Stimulated activated CD4-positive, alpha-beta T cell treated with anti-CD3 and anti-CD28 coated beads, TNF-alpha, amount 100 ng/mL, for 4 hours (primary cell): ENCODE results near the gene HBS1L.
"Not testable (repeated sequence)": the region's sequence is repeated elsewhere in the genome, so short reads cannot be mapped to it uniquely, and the experiment has no call there.

ENCODE experiments used
- DNase-seq, 3 experiments: peaks; one replicate each; pipeline ENCODE4 v3.0.0-alpha.2; 2020; ENCODE audit warnings: low read depth in 3 of 3

HBS1L gene

GRCh38 chr6:135075018-135075417 lies 20.4 kb upstream of the HBS1L start:
- no peak for DNase-seq

- DNase-seq: no peak
These were observed 19.3 kb upstream of the HBS1L start for GRCh38 chr6:135073756-135074393.

GRCh38 chr6:135073217-135073616 lies 18.6 kb upstream of the HBS1L start:
- DNase-seq: no peak

GRCh38 chr6:135072753-135073152 lies 18.1 kb upstream of the HBS1L start:
- no peak for DNase-seq

GRCh38 chr6:135071541-135071940 lies 16.9 kb upstream of the HBS1L start:
- DNase-seq: no peak

GRCh38 chr6:135067911-135068310 lies 13.3 kb upstream of the HBS1L start:
- DNase-seq: no peak

GRCh38 chr6:135066806-135067205 lies 12.2 kb upstream of the HBS1L start:
- DNase-seq: no peak

GRCh38 chr6:135066397-135066796 lies 11.8 kb upstream of the HBS1L start:
- no peak for DNase-seq

- no peak for DNase-seq
These were observed 10.0 kb upstream of the HBS1L start for GRCh38 chr6:135064586-135064985.

GRCh38 chr6:135063926-135064325 lies 9.3 kb upstream of the HBS1L start:
- DNase-seq: no peak

- DNase-seq: no peak
These were observed 8.1 kb upstream of the HBS1L start for GRCh38 chr6:135062735-135063134.

- no peak for DNase-seq
These were observed 5.5 kb upstream of the HBS1L start for GRCh38 chr6:135060076-135060475.

- DNase-seq: not testable (repeated sequence)
These were observed 3.7 kb upstream of the HBS1L start for GRCh38 chr6:135058299-135058698.

GRCh38 chr6:135056632-135057031 lies 2.0 kb upstream of the HBS1L start:
- DNase-seq: no peak

GRCh38 chr6:135054226-135054568 lies 425 bp downstream of the HBS1L start:
- DNase-seq: no peak

- no peak for DNase-seq
These were observed 1.2 kb downstream of the HBS1L start for GRCh38 chr6:135053406-135053805.

- no peak for DNase-seq
These were observed 1.7 kb downstream of the HBS1L start for GRCh38 chr6:135052939-135053338.

- no peak for DNase-seq
These were observed 5.7 kb downstream of the HBS1L start for GRCh38 chr6:135048915-135049314.

GRCh38 chr6:135047336-135047735 lies 7.3 kb downstream of the HBS1L start:
- DNase-seq: no peak

GRCh38 chr6:135046912-135047311 lies 7.7 kb downstream of the HBS1L start:
- no peak for DNase-seq

GRCh38 chr6:135044639-135045038 lies 10.0 kb downstream of the HBS1L start:
- no peak for DNase-seq

GRCh38 chr6:135043846-135044245 lies 10.8 kb downstream of the HBS1L start:
- no peak for DNase-seq

- no peak for DNase-seq
These were observed 11.3 kb downstream of the HBS1L start for GRCh38 chr6:135043364-135043763.

- no peak for DNase-seq
These were observed 16.3 kb downstream of the HBS1L start for GRCh38 chr6:135038335-135038734.
